Measurements from ENCODE around the gene ANKRD2. TPM values are rescaled to one million over a fixed set of nuclear protein-coding genes. Genes with fewer than 3 reads are reported as not detected.

ANKRD2 gene
- total RNA-seq, 1 experiment from 2014 or later, result 0.98 TPM

DNA sequence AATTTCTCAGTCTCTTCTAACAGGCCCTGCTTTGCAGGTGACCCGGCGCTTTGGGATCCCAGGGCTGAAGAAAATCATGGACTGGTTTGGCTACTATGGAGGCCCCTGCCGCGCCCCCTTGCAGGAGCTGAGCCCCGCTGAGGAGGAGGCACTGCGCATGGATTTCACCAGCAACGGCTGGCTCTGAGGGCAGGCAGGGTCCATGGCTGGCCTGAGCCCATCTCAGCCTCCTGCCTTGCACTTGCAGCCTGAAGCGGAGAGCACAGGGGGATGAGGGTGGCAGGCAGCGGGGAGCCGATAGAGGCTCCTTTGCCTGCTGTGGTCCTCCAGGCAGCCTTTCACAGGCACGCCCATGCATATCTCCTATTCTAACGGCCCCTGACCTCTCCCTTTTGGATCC is 38.9 kb downstream of the ANKRD2 start:
- H3K27me3 ChIP-seq (ENCODE audit: control insufficient read depth, insufficient read depth, low read length), result no peaks in the 10 kb centered on the region
- no peak overlapping the region for H3K4me3 ChIP-seq (ENCODE audit: low read depth in 2 of 2, low read length in 2 of 2)
- CTCF ChIA-PET, result interaction anchor here (0.9 to 1.8 kb wide), 2 partner anchors 37 to 39 kb away, joined by 4 to 23 read pairs; partner anchors contain the start of gene ANKRD2
- POLR2A ChIA-PET, result no interaction called here
- H3K9me3 ChIP-seq (ENCODE audit: control insufficient read depth, insufficient read depth, low read depth, low read length), result no peaks in the 10 kb centered on the region
- no TSS peak for BruUV-seq (replicated peaks)
- DNase-seq (ENCODE audit: low read depth, low spot score), result no peak
- intact Hi-C loops (cut with micrococcal nuclease; ENCODE audit: unreplicated experiment) (no loop called here), in situ Hi-C loops (cut with HindIII; ENCODE audit: low pct_unique_long_range_greater_than_20kb, low sequenced_read_pairs) (no loop called here)
- peak overlapping the region; percentile 37; the same call in 1 of the 2 replicates for H3K27ac ChIP-seq (ENCODE audit: low read length)
- TF ChIP-seq POLR2AphosphoS5 (IDR thresholded peaks at IDR 0.05; ENCODE audit: low read depth, low read length), result no peak
- TF ChIP-seq, protein P1, sequence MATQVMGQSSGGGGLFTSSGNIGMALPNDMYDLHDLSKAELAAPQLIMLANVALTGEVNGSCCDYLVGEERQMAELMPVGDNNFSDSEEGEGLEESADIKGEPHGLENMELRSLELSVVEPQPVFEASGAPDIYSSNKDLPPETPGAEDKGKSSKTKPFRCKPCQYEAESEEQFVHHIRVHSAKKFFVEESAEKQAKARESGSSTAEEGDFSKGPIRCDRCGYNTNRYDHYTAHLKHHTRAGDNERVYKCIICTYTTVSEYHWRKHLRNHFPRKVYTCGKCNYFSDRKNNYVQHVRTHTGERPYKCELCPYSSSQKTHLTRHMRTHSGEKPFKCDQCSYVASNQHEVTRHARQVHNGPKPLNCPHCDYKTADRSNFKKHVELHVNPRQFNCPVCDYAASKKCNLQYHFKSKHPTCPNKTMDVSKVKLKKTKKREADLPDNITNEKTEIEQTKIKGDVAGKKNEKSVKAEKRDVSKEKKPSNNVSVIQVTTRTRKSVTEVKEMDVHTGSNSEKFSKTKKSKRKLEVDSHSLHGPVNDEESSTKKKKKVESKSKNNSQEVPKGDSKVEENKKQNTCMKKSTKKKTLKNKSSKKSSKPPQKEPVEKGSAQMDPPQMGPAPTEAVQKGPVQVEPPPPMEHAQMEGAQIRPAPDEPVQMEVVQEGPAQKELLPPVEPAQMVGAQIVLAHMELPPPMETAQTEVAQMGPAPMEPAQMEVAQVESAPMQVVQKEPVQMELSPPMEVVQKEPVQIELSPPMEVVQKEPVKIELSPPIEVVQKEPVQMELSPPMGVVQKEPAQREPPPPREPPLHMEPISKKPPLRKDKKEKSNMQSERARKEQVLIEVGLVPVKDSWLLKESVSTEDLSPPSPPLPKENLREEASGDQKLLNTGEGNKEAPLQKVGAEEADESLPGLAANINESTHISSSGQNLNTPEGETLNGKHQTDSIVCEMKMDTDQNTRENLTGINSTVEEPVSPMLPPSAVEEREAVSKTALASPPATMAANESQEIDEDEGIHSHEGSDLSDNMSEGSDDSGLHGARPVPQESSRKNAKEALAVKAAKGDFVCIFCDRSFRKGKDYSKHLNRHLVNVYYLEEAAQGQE (IDR thresholded peaks at IDR 0.05; ENCODE audit: insufficient read depth in 1 of 2, low read depth in 2 of 2, low read length in 1 of 2), result no peak
- no peak for TF ChIP-seq SIN3A (IDR thresholded peaks at IDR 0.05; ENCODE audit: borderline replicate concordance, insufficient read depth, low read depth, low read length)
- TF ChIP-seq CTCF (IDR thresholded peaks at IDR 0.05), result no peak
- TF ChIP-seq TCF7L2 (IDR thresholded peaks at IDR 0.05; ENCODE audit: low read depth, low read length), result no peak
- no peak for ATAC-seq
- no peaks in the 10 kb centered on the region for H3K36me3 ChIP-seq (ENCODE audit: control insufficient read depth, insufficient read depth, low read length)
- H3K4me1 ChIP-seq (ENCODE audit: control insufficient read depth, insufficient read depth, low read length), result peaks cover 10% of the 10 kb centered on the region; the same call in 1 of the 2 replicates

GRCh38 chr10:97612386-97612785 is 39.8 kb downstream of the ANKRD2 start:
- Histone ChIP-seq H3K36me3 (ENCODE audit: control insufficient read depth, insufficient read depth, low read length) (no peaks in the 10 kb centered on the region), H3K9me3 (ENCODE audit: control insufficient read depth, insufficient read depth, low read depth, low read length) (no peaks in the 10 kb centered on the region), H3K4me1 (ENCODE audit: control insufficient read depth, insufficient read depth, low read length) (peaks cover 10% of the 10 kb centered on the region; the same call in 1 of the 2 replicates), H3K27ac (ENCODE audit: low read length) (no peak overlapping the region), H3K4me3 (ENCODE audit: low read depth in 2 of 2, low read length in 2 of 2) (no peak overlapping the region), H3K27me3 (ENCODE audit: control insufficient read depth, insufficient read depth, low read length) (no peaks in the 10 kb centered on the region)
- intact Hi-C loops (cut with micrococcal nuclease; ENCODE audit: unreplicated experiment), result loop anchor here (2.0 kb wide), 2 partner anchors 40 to 150 kb away; partner anchors contain the start of gene ANKRD2
- TF ChIP-seq SIN3A (IDR thresholded peaks at IDR 0.05; ENCODE audit: borderline replicate concordance, insufficient read depth, low read depth, low read length) (no peak), POLR2AphosphoS5 (IDR thresholded peaks at IDR 0.05; ENCODE audit: low read depth, low read length) (no peak), TCF7L2 (IDR thresholded peaks at IDR 0.05; ENCODE audit: low read depth, low read length) (no peak), CTCF (IDR thresholded peaks at IDR 0.05) (no peak; the same call in 1 of the 2 replicates)
- TF ChIP-seq, protein P1 (IDR thresholded peaks at IDR 0.05; ENCODE audit: insufficient read depth in 1 of 2, low read depth in 2 of 2, low read length in 1 of 2), result no peak
- DNase-seq (ENCODE audit: low read depth, low spot score) (no peak), ATAC-seq (peak; percentile 98)
- ChIA-PET CTCF (interaction anchor here (0.9 to 1.8 kb wide), 4 partner anchors 17 to 148 kb away, joined by 4 to 23 read pairs (median 4); partner anchors contain the start of gene ANKRD2), POLR2A (no interaction called here)
- in situ Hi-C loops (cut with HindIII; ENCODE audit: low pct_unique_long_range_greater_than_20kb, low sequenced_read_pairs), result no loop called here
- BruUV-seq (replicated peaks), result no TSS peak

Measured in Panc1 (cell line).